HUDEP-2 (cell line): ENCODE data around the gene ZBED5.
"Not testable (repeated sequence)": the region's sequence is repeated elsewhere in the genome, so short reads cannot be mapped to it uniquely, and the experiment has no call there.

Source experiments
- DNase-seq, 76 experiments: peaks; one replicate each; lab custom pipeline; 2025; ENCODE audit not compliant: unreplicated experiment in 76 of 76; lab: John Stamatoyannopoulos, UW

Gene ZBED5

DNA sequence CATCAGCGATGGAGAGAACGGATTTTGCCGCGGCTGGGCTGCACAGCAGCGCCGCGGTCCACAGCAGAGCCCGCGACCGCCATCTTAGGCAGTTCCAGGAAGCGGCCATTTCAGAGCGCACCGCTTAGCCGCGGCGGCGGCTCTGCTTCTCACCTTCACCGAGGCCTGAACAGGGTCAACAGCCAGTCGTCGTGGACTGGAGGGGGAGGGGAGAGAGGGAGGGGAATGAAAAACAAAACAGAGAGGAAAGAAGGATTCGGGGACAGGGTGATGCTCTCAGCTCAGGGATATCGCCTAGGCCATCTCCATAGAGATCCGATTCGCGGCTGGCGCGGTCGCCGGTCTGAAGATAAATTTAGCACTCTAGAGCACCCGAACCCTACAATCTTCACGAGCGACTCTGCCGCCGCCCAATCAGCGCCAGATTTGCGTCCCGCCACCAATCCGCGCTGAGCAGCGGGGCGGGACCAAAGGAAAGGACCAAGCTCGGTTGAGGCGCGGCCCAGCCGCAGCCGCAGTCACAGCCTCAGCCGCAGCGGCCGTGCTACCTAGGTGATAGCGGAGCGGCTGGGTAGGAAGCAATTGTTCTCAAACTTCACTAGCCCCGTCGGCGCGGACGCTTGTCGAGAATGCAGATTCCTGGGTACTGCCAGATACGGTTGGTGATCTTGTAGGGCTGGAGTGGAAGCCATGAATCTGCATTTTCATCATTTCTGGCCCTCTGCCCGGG lies at the start of gene ZBED5:
Gene ZBED5 (minus strand): TSS at position 345 of the 730 bp plus-strand sequence. CDS start 3,108 bp downstream, outside the sequence.
- DNase-seq = peak; percentile 28 to 97 (median 91)

DNA sequence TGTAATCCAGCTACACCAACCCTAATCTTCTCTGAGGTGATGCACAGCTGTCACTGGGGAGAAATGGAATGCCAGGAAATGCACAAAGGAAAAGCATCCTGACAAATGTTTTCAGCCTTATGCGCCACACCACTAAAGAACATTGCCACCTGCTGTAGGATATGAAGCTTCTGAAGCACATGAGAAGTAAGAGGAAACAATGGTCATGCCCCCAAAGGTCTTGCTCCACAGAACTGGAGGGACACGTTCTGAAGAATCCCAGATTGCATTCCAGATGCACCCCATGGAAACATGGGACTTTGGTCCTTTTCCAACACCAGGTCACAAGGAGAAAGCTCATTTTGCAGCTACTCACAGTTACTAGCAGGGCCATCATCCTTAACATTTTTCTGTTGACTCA lies 48.7 kb upstream of the ZBED5 start:
- DNase-seq = peak in 9 of 76 experiments; percentile 23 to 74 (median 60)

DNA sequence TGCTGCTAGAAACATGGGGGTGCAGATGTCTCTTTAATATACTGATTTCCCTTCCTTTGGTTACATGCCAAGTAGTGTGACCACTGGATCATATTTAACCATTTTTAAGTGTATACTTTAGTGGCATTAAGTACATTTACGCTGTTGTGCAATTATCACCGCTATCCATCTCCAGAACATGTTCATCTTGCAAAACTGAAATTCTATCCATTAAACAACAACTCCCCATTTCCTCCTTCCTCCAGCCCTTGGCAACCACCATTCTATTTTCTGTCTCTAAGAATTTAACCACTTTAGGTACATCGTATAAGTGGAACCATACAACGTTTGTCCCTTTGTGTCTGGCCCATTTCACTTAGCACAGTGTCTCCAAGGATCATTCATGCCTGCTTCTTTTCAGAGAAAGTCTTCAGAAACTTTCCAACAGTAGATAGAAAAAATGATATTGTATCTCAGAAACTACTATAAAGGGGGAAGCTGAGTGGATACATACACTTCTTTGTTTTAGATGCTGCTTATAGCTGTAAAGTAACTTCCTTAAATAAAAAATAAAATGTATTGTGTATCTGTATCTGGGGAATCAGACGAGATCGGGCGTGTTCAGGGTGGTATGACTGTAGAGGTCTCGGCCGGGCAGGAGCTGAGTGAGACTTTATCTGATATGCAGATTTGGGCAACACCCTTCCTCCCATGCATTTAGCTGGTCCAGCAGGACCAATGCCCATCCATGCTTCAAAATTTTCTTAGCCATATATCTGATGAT lies 44.6 kb upstream of the ZBED5 start:
- DNase-seq = peak in 48 of 76 experiments; percentile 2 to 66 (median 30)

DNA sequence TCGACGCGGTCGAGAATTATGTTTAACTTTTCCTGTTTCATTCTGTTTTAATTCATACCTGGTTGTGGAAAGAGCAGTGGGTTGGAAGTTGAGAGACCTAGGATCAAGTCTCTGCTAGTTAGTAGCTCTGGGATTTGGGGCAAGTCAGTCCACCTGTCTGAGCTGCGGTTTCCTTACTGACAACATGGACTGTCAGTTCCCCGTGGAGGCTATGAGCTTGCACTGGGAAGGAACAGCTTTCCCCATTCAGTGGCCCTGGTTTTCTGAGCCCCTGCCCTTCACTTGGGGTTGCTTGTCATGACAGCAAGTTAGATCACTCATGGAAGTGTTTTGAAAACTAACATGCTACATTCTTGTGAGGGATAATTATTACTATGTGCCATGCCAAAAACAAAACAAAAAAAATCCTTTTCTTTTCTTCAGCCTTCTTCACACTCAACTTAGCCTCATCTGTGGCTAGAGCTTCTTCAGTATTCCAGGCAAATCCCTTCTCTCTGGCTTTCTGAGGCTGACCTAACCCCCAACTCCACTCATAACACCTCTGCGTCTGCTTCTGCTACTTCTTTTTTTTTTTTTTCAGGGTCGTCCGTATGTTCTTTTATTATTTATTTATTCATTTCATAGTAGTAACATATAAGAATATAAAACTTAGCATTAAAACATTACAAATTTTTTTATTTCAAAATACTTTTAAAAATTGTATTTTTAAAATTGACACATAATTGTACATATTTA lies 43.0 kb upstream of the ZBED5 start:
- peak in 2 of 76 experiments; percentile 30 to 42 for DNase-seq

DNA sequence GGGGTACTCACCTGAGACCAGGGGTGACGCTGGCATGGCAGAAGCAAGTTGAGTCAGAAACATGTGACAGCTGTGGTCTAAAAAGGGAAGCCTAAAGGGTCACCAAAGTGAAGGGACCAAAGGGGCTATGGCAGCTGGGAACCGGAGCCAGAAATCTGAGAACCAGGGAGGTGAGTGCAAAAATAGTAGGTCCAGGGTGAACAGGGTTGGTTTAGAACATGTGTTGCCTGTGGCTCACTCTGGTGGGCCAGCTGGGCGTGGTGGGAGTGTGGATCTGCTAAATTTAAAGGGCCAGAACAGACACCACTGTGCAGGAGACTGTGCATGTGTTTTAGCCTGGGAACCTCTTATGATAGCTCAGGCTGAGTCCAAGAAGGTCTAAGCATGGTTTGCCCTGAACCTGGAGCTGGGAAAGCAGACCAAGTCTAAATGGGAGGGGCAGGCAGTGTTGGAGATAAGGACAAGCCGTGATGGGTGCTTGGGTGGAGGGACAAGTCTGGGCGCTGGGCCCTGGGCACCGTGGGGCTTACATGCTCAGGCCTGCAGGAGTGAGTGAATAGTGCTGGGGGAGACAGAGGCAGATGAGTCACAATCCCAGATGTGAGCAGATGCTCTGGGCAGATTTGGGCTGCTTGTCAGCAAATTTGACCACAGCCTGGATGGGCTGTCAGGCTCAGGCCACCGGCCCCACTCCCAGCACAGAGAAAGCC lies 41.4 kb upstream of the ZBED5 start:
- DNase-seq = peak; percentile 32 to 97 (median 92)

DNA sequence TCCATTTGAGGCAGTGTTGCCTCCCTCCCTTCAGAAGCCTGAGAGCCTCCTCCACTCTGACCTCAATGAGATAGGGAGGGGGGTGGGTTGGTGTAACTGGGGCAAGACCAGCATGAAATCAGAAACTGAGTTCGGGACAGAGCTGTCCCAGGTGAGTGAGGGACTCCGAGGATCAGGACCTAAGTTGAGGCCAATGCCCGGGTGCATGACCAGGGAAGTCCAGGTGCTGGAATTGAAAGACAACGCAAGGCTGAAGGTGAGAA lies 40.8 kb upstream of the ZBED5 start:
- DNase-seq = peak in 3 of 76 experiments; percentile 13 to 24 (median 19)

DNA sequence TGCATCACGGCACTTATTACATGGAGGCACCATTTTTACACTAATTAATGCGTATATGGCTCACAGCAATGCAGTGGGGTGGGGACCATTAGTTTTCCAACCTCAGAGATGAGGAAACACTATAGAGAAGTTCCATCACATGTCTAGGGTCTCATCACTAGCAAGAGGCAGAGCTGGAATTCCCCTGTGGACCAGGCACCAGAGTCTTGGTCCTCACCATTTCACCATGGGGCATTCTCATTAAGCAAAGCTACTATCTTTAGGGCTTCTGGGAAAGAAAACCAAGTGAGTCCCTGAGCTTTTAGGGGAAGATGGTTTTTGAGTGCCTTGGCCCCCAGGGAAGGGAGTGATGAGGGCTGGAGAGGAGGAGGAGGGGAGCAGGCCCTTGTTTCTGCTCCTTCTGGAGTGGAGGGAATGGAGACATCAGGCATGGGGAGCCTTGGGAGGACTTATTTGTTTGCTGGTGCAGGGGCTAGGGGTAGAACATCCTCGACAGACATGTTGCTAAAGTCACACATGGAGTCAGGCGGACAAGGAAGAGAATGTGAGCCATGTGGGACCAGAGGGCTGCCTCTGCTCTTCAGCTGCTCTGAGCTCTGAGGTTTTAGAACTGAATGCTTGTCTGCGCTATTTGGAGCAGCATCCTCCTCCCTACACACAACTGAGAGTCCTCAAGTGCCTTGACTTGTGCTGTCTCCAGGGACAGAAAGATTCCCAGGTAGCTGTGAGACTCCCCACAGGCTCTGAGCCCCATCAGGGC lies 40.3 kb upstream of the ZBED5 start:
- DNase-seq = peak in 1 of 76 experiments; percentile 6

DNA sequence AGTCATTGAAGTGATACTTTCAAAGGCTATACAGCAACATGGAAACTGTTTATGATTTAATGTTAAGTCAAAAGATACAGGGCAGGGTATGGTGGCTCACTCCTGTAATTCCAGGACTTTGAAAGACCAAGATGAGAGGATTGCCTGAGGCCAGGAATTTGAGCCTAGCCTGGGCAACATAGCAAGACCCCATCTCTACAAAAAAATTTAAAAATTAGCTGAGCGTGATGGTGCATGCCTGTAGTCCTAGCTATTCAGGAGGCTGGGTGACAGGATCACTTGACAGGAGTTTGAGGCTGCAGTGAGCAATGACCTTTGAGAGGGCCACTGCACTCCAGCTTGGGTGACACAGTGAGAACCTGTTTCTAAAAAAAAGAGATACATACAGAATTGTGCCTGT lies 39.3 kb upstream of the ZBED5 start:
- no peak for DNase-seq

DNA sequence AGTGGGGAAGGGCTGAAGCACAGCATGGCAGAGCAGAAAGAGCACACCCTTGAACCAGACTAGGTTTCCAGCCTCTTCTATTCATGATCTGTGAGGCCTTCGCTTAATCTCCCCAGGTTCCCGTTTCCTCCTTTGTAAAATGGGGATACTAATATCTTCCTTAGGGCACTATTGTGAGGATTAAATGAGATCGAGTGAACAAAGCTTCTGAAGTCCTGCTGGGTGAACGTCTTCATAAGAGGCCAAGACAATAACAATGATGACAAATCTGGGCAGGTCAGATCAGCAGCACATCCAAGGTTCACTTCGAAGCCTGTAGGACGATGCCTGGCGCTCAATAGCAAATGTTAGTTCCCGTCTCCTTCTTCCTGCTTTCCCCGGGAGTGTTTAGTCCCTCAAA lies 38.6 kb upstream of the ZBED5 start:
- DNase-seq = no peak

DNA sequence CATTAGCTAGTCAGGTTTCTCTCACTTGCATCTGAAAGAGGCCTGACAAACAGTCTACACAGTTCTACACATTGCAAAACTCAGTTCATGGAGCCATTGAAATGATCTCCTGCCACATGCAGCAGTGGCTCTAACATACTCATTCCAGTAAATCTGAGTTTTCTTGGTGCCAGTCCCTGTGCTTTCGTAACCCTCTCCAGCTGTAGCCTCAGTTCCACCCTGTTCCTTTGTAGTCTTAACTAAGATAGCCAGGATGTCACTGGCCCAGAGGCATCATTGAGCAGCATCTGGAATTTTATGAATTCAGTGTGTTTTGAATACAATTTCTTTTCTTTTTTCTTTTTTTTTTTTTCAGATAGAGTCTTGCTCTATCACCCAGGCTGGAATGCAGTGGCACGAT lies 37.4 kb upstream of the ZBED5 start:
- no peak for DNase-seq

DNA sequence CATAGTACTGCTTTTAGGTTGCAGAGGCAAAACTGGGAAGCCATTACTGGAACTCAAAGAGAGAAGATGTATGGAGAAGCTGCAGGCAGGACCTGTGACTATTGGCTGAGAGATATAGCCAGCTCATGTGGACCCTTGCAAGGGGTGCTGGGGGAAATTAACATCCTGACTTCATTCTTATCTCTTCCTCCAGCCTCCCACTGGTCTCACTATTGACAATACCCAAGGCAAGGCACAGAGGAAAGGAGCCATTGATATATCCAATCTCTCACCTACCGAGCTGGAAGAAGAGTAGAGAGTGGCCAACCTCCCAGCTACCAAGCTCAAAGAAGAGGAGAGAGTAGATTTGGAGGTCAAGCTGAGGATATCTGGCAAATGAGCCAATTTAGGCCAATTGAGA lies 36.8 kb upstream of the ZBED5 start:
- DNase-seq = no peak

DNA sequence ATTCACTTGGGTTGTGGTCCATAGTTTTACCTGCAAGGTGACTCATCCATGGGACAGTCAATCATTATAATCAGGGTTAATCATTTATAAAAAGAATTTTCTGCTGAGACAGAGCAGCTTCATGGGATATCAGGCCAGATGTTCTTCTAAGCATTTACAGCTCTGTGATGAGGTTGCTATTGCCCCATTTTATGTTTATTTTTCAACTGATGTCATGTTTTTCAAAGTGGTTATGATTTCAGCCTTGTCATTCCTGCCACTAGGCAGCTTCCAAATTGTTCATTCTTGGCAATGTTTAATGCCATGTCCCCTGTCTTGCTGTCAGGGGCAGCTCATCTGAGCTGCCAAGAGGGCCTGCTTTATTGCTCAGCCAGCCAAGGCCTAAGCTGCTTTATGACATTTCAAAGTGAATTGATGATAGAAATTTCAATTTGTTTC lies 35.9 kb upstream of the ZBED5 start:
- no peak for DNase-seq

DNA sequence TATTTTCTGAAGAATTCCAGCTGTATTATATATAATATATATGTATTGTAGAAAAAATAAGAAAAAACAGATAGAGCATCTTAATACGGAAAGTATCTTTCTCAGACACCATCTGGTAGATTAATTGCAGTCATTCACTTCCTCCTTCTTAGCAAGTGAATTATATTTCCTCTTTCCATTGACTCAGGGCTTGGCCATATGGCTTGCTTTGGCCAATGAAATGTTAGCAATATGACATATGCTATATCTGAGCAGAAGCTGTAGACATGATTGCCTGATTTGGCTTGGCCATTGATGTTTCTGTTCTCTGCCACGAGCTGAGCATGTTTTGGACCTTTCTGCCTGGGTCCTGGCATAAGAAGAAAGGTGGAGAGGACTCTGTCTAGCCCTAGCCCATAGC lies 34.4 kb upstream of the ZBED5 start:
- DNase-seq = no peak

DNA sequence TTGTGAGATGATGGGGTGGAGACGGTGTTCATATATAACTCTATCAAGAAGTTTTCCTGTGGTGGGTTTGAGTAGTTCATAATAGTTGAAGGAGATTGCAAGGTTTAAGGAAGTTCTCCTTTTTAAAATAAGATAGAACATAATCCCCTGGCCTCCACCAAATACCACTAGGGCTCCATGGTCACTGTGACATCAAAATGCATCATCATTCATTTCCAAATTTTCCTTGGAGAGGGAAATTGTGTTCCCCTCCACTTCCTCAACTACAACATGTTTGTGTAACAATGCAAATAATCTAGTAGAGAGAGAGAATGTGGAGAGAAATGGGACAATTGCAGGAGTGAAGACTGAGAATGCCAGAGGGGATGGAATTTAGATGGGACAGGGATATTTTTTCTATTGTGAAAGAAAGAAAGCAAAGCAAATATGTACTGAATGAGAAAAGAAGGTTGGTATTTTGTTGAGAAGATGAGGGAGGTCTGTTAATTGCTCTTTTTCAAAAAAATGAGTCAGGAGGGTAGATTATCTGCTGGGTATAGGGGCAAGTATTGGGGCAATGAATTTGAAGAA lies 33.4 kb upstream of the ZBED5 start:
- DNase-seq = no peak

DNA sequence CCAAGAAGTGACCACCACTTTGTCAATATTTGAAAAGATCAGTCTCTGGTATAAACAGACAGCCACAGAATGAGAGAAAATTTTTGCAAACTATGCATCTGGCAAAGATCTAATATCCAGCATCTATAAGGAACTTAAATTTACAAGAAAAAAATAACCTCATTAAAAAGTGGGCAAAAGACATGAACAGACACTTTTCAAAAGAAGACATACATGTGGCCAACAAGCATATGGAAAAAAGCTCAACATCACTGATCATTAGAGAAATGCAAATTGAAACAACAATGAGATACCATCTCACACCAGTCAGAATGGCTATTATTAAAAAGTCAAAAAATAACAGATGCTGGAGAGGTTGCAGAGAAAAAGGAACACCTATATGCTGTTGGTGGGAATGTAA lies 32.2 kb upstream of the ZBED5 start:
- DNase-seq = not testable (repeated sequence)

DNA sequence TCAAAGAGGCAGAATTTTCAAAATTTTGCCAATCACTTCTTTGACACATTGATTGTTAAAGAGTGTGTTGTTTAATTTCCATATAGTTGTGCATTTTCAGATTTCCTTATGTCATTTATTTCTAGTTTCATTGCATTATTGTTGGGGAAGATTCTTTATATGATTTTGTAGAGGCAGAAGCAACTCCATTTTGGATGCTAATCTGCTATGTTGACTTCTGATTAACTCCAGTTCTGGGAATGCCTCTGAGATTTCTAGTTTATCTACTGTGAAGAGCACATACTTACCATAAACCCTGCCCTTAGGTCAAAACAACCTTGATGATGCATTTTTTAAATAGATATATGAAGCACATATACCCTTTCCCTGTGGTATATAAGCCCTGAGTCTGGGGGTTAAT lies 29.5 kb upstream of the ZBED5 start:
- no peak for DNase-seq

DNA sequence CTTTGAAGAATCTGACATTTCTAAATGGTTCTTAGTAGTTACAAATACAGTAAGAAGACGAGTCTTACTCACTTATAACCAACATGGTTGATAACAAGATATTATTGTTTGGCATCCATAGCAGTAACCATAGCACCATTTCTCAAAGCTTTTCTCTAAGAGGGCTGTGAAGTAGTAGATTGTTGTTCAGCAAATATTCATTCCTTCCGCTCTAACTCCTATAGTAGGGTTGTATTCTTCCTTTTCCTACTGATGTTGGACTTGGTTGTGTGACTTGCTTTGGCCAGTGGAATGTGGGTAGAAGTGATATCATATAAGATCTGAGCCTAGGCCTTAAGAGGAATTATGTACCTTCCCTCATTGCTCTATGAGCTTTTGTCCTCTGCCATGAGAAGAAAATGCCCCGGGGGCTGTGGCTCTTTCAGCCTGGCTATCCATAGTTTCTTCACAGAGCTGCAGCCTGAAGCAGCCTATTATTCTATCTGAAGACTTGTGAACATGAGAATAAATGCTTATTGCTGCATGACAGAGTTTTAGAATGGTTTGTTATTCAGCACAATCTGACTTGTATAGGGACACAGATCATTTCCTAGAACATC lies 28.9 kb upstream of the ZBED5 start:
- DNase-seq = no peak

DNA sequence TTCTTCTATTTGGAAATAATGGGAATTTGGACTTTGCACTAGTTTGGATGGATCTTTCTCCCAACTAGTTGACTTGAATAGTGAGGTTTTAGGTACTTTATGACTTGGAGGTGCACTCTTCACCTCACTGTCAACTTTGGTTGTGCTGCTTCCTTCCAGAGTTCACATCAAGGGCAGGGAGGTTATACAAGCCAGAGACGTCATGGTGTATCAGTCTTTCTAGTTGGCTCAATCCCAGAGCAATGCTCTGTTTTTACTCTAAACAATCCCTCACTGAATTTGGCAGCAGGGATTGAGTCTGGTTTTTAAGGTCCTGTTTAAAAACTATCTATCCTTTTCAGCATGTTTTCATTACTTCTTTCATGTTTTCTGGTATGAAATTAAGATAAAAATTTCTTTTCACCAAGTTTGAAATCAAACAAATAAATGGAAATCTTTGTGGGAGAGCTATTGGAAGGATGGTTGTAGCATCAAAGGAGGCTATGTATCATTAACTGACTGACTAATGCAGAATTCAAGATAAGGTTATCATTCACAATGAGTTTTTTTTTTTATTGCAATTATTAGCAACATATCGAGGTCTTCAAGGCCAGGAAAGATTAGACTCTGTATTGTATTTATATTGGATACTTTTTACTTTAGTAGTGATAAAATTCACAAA lies 28.0 kb upstream of the ZBED5 start:
- no peak for DNase-seq

DNA sequence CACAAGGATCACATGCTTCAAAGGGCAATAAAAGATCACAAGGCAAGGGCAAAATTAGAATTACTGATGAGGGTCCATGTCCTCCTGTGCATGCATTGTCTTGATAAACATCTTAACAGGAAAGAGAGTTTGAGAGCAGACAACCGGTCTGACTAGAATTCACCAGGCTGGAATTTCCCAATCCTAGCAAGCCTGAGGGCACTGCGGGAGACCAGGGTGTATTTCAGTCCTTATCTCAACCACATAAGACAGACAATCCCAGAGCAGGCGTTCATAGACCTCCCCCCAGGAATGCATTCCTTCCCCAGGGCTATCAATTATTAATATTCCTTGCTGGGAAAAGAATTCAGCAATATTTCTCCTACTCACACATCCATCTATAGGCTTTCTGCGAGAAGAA lies 26.4 kb upstream of the ZBED5 start:
- not testable (repeated sequence) for DNase-seq
